ENCODE data around the gene MMS19.
A peak's percentile ranks its signal among the peaks of the same experiment; 100 is the strongest.

MMS19 gene

GRCh38 chr10:97522937-97523336, 24.7 kb upstream of the MMS19 start:
- no peak for DNase-seq

DNA sequence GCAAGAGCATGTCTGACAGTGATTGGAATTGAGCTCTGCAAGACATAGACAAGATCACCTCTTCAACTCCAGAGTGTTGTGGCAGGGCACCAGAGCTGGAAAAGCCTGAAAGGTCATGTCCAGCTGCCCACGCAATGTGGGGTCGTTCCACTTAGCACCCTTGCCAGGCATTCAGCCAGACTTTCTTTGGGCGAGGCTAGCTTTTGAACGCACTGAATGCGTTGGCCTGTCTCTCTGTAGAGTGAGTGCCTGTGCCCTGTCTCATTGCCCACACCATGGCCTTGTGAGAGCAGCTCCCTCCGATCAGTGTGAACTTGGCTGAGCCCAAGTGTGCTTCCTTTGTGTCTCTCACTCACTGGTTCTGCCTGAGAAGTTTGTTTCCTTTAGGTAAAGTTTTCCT, 23.8 kb upstream of the MMS19 start:
- no peak for DNase-seq

- DNase-seq, result no peak
Observed at GRCh38 chr10:97520978-97521761, 22.9 kb upstream of the MMS19 start.

DNA sequence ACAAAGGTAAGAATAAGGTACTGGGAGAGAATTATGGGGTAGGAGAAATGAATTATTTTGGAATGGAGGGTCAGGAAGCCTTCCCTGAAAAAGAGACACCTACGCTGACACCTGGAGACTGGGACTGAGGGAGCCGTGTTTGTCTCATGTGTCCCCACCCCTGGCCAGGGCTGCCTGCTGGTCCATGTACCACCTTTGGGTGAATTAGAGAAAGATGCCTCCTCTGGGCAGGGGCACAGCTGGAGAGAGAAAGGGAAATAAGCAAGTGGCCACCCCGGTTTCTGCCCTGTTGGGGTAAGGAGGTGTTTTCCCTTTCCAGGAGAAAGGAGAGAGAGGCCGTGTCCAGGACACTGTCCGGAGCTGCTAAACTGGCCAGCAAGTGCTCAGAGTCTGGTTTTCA, 22.3 kb upstream of the MMS19 start:
- no peak for DNase-seq

- no peak for DNase-seq
Observed at GRCh38 chr10:97519342-97519741, 21.1 kb upstream of the MMS19 start.

DNA sequence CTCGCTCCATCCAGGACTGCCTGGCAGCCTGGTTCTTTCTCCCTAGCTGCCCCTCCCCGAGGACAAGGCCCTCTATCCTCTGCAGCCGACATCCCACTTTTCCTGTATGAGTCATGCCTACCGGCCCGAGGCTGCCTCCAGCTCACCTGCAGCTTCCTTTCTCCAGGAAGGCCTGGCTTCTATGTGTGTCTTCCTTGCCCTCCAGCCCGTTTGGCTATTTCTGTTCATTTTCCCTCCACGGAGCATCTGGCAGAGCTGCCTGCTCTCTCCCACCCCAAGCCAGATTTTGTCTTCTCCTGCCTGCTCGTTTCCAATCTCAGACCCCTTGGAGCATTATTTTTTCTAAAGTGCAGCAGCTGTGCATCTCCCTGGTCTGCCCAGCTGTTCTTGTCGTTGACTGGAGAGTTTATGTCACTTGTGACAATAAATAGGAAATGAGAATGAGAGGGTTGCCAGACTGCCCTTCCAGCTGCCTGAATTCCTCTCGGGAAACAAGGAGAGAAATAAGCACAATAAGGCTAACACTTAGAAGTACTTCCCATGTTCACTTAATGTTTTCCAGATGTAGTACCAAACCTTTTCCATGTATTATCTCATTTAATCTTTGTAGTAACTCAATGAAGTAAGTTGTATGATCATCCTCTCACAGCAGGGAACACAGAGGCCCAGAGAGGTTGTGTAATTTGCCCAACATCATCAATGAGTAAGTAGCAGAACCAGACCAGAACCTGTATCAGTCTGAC, 20.2 kb upstream of the MMS19 start:
- peak; percentile 97 for DNase-seq

DNA sequence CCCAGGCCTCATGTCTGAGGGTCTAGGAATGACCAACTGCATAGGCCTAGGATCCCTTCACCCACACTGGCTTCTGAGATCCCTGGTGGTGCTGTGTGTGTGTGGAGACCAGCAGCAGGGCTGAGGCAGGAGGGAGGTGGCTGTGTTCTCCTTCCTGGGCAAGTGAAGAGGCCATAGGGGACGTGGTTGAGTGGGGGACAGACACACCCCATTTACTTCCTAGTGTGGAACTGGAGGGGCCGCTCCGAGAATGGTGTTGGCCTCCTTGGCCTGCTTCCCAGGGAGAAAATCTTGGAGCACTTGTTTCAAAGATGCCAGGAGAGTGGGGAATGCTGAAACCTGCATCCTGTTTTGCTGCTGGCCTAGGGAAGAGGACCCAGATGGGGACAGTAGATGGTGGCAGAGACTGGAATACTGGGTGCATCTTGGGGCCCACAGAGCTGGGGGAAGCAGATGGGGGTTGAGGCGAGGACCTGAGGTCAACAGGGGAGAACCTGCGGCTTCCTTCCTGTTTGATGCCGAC, 19.6 kb upstream of the MMS19 start:
- DNase-seq, result peak; percentile 59

DNA sequence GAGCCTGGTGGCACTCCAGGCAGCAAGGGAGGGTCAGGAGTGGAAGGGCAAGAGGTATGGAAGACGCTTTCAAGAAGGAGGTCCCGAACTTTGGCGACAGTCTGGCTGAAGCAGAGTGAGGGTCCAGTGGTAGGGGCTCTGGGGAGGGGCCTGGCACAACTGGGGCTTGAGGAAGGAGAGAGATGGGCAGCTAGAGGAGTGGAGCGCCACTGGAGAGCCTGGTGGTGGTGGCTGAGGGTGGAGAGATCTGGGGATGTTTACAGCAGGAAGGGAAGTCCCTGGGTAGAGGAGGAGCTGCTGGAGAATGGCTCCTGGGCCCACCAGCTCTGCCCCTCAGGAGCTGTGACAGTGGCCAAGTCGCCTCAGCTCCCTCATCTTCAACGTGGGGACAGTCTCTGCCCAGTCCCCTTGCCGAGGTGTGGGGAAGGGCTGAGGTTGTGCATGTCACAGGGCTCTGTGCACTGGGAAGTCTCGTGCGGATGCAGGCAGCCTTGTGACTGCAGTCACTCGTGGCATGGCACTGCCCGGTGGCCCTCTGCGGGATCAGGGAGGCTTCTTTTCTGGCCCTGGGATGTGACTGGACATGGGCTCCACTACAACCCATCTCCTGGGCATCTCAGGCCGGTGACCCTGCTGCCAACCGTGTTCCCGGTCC, 19.0 kb upstream of the MMS19 start:
- no peak for DNase-seq

- DNase-seq, result peak; percentile 60
Observed at GRCh38 chr10:97515271-97515978, 17.2 kb upstream of the MMS19 start.

DNA sequence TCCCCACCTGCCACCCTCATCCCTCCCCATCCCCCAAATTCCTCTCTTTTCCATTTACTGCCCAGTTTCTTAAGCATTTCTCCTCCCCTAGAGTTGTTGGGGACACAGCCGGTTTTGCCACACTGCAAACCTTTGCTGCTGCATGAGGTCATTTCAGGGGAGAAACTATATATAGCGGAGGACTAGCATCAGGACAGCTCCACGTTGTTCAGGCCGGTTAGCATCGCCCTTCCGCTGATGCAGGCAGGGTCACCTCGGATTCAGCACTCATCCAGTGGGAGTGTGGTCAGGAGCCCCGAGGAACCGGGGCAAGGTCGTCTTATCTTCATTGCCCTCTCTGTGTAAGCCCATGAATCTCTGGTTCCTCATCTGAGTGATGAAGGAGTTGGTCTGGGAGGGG, 16.1 kb upstream of the MMS19 start:
- DNase-seq, result no peak

- DNase-seq, result peak; percentile 61
Observed at GRCh38 chr10:97512993-97513392, 14.8 kb upstream of the MMS19 start.

DNA sequence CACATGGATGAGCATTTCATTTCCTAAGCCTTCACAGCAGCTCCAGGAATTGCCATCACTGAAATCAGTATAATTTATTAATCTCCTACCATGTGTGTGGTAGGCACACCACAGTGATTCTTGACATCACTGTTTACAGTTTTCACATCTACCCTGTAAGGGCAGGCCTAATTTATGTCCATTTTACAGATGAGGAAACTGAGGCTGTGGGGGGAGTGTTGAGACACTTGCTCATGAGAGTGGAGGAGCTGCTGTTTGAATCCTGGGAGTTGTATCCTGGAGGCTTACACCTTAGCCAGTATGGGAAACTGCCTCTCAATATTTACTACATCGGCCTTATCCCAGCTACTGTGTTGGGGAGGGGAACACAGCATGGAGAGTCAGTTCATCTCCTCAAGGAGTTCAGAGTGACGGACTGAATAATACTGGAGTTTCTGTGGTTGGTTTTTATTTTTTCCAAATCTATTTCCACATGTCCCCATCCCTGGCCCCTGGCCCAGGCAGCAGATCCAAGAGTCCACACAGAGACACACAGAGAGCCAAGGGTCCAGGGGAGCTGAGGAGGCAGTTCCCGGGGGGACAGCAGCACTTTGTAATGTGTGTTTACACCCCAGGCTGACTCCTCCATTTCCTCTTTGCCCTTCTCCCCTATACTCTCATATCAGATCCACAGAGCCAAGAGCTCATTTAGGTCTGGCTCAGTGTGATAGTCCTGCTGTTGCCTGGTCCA, 13.7 kb upstream of the MMS19 start:
- no peak for DNase-seq

DNA sequence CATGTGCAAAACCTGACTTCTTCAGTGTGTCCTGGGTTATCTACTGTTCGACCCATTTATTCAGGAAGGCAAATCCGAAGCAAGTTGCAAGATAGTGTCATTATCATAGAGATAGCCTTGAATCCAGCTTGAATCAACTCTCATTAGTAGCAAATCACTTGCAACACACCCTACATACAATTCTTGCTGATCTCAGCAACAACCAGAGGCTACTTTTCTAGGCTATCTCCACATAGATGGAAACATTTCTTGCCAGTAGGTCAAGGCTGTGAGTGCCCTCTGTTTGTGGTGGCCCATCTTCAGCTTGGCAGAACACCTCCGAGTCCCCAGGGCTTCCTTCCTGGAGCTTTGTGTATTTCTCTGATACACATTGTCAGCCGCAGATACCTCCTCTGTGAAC, 12.5 kb upstream of the MMS19 start:
- no peak for DNase-seq

DNA sequence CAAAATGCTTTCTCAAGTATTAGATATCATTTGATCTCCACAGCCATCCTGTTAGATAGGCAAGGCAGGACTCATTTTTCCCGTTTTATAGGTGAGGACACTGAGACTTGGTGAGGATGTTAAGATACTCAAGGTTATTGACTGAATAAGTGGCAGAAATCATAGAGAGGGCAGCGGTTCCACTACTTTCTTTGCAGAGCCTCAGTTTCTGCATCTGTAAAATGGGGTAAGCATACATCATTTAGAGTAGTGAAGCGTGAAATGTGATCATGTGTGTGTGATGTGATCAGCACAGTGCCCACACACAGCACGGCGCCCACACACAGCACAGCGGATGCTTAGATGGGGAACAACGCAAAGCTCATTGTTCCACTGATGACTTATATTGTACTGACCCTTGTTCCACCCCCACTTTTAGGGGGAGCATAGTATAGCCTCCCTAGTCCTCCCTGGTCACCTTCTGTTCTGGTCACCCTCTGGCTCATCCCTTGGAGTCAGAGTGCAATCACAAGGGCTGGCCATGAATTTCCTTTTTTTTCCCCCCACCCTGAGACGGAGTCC, 11.0 kb upstream of the MMS19 start:
- DNase-seq, result no peak

DNA sequence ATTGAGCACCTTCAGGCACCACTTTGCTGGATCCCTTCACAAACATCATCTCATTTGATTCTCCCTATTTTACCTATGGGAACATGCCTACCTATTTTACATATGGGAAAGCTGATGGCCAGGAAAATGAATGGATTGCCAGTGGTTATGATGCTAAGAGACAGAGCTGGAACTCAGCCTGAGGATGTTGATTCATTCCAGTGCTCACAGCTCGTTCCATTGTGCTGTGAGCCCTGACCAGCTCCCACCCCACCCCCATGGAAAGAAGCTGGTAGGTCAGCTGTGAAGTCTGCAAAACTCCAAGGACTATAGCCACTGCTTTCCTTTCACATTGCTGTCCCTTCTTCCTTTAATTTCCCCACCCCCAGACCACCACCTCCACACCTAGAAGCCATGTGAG, 10.1 kb upstream of the MMS19 start:
- DNase-seq, result no peak

DNA sequence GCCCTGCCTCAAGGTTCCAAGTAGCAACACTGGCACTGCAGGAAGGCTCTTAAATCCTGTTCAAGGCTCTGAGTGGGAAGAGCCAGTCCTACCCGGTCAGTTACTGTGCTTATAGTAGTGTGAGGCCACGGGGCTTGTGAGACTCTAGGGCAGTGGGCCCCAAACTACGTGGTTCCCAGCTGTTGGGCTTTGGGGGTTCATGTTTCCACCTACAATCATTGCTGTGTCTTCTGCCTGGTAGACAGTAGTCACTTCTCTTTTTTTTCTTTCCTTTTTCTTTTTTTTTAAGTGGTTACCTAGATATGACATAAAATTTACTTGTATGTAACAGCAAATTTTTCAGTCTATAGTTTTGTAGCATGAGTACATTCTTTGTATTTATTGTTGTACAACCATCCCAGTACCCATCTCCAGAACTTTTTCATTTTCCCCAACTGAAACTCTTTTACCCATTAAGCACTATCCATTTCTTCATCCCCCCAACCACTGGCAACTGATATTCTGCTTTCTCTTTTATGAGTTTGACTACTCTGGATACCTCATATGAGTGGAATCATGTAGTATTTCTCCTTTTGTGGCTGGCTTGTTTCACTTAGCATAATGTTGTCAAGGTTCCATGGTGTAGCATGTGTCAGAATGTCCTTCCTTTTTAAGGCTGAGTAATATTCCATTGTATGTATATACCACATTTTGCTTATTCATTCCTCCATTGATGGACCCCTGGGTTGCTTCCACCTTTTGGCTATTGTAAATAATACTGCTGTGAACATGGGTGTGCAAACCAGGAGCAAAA, 8.2 kb upstream of the MMS19 start:
- DNase-seq, result no peak

DNA sequence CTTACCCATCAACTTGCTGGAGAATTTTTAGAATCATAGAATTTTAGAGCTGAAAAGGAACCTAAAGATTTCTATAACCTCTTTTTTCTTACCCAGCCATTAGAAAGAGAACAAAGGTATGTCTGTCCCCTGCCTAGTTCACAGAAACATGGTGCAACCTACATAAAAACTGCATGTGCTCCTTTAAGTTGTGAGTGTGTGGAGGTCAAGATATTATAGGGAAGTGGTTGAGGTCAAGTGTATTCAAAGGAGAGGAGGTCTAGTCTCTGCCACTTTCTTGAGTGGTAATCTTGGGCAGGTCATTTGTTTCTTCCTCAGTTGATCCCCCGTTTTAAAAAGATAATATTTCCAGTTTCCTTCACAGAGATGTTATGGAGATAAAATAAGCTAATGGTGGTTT, 6.9 kb upstream of the MMS19 start:
- DNase-seq, result no peak

DNA sequence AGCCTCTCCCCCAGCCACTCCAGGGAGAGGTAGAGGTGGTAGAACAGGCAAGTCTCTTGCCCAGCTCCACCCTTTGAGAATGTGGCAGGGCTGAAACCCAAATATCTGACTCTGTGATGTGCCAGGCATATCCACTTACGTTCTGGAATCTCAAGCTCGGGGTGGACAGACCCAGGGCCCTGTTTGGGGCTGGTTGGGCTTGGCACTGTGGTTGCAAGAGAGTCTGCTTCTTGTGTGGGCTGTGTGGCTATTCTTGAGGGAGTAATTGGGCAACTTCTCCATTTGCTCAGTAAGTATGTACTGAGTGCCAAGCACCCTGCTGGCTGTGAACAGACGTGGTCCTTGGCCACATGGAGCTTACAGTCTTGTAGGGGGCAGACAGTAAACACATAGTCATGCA, 5.2 kb upstream of the MMS19 start:
- DNase-seq, result no peak

DNA sequence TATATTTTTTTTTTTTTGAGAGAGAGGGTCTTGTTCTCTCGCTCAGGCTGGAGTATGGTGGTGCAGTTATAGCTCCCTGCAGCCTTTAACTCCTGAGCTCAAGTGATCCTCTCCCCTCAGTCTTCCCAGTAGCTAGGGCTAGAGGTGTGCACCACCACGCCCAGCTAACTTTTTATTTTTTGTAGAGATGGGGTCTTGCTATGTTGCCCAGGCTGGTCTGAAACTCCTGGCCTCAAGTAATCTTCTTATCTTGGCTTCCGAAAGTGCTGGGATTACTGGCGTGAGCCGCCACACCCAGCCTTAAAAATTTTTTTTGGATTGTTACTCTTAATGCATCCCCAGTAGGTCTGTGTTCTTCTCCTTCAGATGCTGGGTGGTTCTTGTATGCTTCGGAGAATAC, 4.7 kb upstream of the MMS19 start:
- DNase-seq, result no peak

DNA sequence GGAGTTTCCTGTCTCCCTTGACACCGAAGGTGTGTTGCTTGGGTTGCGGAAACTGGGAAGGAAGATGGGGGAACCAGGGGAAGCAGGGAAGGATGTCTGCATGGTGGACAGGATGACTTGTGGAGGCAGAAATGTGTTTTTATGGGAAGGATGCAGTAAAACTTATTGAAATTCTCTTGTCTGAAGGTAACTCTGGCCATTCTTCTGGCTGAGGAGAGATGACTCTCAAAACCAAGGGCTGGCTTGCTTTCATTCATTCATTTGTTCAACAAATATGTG, 2.0 kb upstream of the MMS19 start:
- no peak for DNase-seq

DNA sequence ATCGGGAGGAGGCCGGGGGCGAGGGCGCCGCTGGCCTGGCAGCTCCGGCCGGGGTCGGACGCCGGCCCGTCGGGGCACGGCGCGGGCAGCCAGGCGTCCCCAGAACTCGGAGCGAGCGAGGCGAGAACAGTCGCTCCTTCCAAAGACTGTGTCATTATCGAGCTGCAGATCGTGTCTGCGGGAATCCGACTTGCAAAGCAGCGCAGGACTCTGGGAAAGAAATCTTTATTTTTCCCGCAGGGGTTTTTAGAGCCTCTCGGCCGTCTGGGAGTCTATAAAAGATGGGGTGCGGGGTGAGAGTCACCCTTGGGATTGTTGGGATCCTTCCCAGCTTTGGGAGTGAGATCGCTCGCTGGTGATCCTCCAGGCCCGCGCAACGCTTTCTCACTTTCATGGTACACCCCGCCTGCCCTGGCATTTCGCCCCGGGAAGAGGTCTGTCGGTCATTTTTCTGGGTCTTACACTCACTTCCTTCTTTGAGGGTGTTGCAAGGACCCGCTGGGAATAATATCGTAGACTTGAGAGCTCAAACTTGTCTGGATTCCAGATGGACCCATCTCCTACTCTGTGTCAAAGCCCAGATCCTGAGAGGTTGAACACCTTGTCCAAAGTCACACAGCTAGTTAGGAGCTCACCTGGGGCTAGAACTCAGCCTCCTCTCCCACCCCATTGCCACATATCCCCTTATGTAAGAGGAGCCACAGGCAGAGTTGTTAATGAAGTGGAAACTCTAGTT, 1.5 kb upstream of the MMS19 start:
- DNase-seq, result peak; percentile 77
